Tibial artery (tissue), 4 donors: ENCODE results near the gene MYO1B.

Experiments
- DNase-seq, 2 donors: peaks; one replicate each; pipeline ENCODE4 v3.0.0-alpha.2; 2019
- H3K27ac ChIP-seq, 2 donors: fragments of 200-600 bp; sonication (generic) in 1 of 2; 1 replicate in 1 of 2; 2 replicates in 1 of 2; pipeline ENCODE4 v1.5.1; 2018 to 2019; ENCODE audit warnings: mild to moderate bottlenecking in 1 of 2
- H3K27me3 ChIP-seq, 2 donors: fragments of 200-600 bp; sonication (generic) in 1 of 2; one replicate each; pipeline versions ENCODE4 v1.5.1 to v1.6.0; 2016 to 2019
- H3K36me3 ChIP-seq, 3 donors: fragments of 200-600 bp; sonication (generic) in 2 of 3; one replicate each; pipeline ENCODE4 v1.5.1; 2016 to 2019; ENCODE audit warnings: mild to moderate bottlenecking in 2 of 3
- H3K4me1 ChIP-seq, 4 donors: fragments of 200-600 bp; sonication (generic) in 2 of 4; 1 replicate in 3 of 4; 2 replicates in 1 of 4; pipeline ENCODE4 v1.5.1; 2016 to 2019
- H3K4me3 ChIP-seq, 2 donors: fragments of 200-600 bp; sonication (generic) in 1 of 2; 1 replicate in 1 of 2; 2 replicates in 1 of 2; pipeline ENCODE4 v1.5.1; 2018 to 2019; ENCODE audit warnings: mild to moderate bottlenecking in 2 of 2
- H3K9me3 ChIP-seq, 3 donors: fragments of 200-600 bp; sonication (generic) in 1 of 3; one replicate each; pipeline ENCODE4 v1.5.1; 2016 to 2019
- CTCF ChIP-seq, 2 experiments: fragments of 200-600 bp in 1 of 2; fragments of 450-650 bp in 1 of 2; IDR thresholded peaks; one replicate each; pipeline ENCODE4 v1.5.1; 2017 to 2019; ENCODE audit warnings: antibody characterized with exemption in 2 of 2, mild to moderate bottlenecking in 1 of 2, moderate library complexity in 1 of 2
- intact Hi-C: fragments of 100-400 bp; cut with DNase I; formaldehyde crosslinking; loops from one replicate; pipeline ENCODE4 v1.15.0; 2023; ENCODE audit warnings: low total_unique reads

The MYO1B gene

DNA sequence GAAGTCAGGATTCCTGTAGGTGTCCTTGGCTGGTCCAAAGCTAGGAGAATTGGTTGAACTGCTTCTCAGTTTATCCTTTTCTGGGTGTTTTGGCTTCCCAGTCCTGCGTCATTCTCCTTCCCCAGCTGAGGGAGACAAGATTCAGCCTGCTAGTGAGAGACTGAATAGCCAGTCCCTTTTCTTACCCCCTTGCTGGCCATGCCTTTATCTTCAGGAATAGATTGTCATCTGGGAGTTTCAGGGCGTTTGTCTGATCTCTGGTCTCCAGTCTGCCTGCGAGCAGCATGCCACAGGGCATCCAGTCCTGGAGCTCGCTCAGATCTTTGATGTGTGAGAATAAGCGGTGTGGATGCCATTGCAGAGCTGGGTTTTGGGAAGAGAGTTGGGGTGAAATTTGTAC lies 5.8 kb downstream of the MYO1B start:
- Histone ChIP-seq H3K27ac (no peak overlapping the region), H3K4me1 (peaks cover 0 to 74% (median 27%) of the 10 kb centered on the region in 4 donors), H3K4me3 (no peak overlapping the region), H3K9me3 (no peaks in the 10 kb centered on the region), H3K27me3 (no peaks in the 10 kb centered on the region), H3K36me3 (no peaks in the 10 kb centered on the region)
- DNase-seq: no peak
- TF ChIP-seq CTCF (IDR thresholded peaks at IDR 0.05): no peak
- intact Hi-C loops: no loop called here

DNA sequence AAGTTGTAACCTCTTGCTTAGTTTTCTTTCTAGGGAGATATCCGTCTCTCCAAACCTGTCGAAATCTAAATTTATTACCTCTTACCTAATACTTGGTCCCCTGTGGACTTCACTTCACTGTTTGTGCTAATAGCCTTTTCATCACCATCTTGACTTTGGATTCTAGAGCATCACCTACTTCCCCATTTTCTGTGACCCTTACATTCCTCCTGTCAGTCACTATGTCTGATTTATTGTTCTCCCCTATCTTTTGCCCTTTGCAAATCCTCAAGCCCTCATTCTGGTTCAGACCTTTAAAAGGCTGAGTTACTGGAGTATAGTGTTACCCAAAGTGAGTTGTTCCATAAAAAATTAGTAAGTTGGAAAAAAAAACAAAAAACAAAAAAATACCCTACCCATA lies 7.5 kb downstream of the MYO1B start:
- no peak for TF ChIP-seq CTCF (IDR thresholded peaks at IDR 0.05)
- no peak overlapping the region for H3K27ac ChIP-seq
- no peaks in the 10 kb centered on the region for H3K36me3 ChIP-seq
- intact Hi-C loops: no loop called here
- H3K27me3 ChIP-seq: no peaks in the 10 kb centered on the region
- no peak overlapping the region for H3K4me3 ChIP-seq
- H3K4me1 ChIP-seq: peaks cover 0 to 70% (median 17%) of the 10 kb centered on the region in 4 donors
- no peaks in the 10 kb centered on the region for H3K9me3 ChIP-seq
- no peak for DNase-seq

GRCh38 chr2:191253476-191253875 lies 8.3 kb downstream of the MYO1B start:
- Histone ChIP-seq H3K9me3 (no peaks in the 10 kb centered on the region), H3K27me3 (no peaks in the 10 kb centered on the region), H3K4me1 (peaks cover 0 to 62% (median 13%) of the 10 kb centered on the region in 4 donors), H3K36me3 (no peaks in the 10 kb centered on the region), H3K27ac (no peak overlapping the region), H3K4me3 (no peak overlapping the region)
- no peak for DNase-seq
- TF ChIP-seq CTCF (IDR thresholded peaks at IDR 0.05): no peak
- intact Hi-C loops: no loop called here

GRCh38 chr2:191255271-191255670 lies 10.1 kb downstream of the MYO1B start:
- DNase-seq: no peak

DNA sequence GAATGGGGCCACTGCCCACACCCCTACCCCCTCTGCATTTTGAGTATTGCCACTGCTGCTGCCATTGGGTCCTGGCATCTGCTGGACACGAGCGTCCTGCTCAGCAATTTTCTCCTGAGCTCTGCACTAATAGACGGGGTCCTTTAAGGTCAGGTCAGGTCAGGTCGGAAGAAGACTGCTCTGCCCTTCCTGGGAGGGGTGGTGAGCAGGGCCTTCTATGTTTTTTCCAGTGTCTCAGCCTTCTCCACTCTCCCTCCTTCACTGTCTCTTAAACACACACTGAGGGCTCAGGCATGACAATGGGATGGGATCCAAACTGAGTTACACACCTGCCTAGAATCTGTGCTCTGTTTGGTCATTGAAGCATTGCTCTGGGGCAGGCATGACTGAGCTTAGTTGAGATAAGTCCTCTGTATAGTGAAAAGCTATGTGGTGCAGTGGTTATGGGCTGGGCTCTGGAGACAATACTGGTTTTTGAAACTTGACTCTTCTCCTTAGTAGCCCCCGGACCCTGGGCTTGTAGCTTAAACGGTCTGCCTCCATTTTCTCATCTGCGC lies 10.6 kb downstream of the MYO1B start:
- Histone ChIP-seq H3K4me3 (no peak overlapping the region), H3K27me3 (no peaks in the 10 kb centered on the region), H3K36me3 (no peaks in the 10 kb centered on the region), H3K4me1 (peaks cover 0 to 38% (median 3%) of the 10 kb centered on the region in 4 donors), H3K27ac (no peak overlapping the region), H3K9me3 (no peaks in the 10 kb centered on the region)
- intact Hi-C loops: no loop called here
- no peak for TF ChIP-seq CTCF (IDR thresholded peaks at IDR 0.05)
- DNase-seq: no peak

More at GRCh38 chr2:191255271-191255670, 10.1 kb downstream of the MYO1B start:
- TF ChIP-seq CTCF (IDR thresholded peaks at IDR 0.05): no peak
- no peak overlapping the region for H3K4me3 ChIP-seq
- no peaks in the 10 kb centered on the region for H3K27me3 ChIP-seq
- peaks cover 0 to 44% (median 3%) of the 10 kb centered on the region in 4 donors for H3K4me1 ChIP-seq
- intact Hi-C loops: no loop called here
- no peaks in the 10 kb centered on the region for H3K9me3 ChIP-seq
- no peaks in the 10 kb centered on the region for H3K36me3 ChIP-seq
- H3K27ac ChIP-seq: no peak overlapping the region

- no peak for DNase-seq
- Histone ChIP-seq H3K9me3 (no peaks in the 10 kb centered on the region), H3K36me3 (no peaks in the 10 kb centered on the region), H3K27me3 (no peaks in the 10 kb centered on the region), H3K27ac (no peak overlapping the region), H3K4me3 (no peak overlapping the region), H3K4me1 (peaks cover 0 to 33% (median 6%) of the 10 kb centered on the region in 4 donors)
- TF ChIP-seq CTCF (IDR thresholded peaks at IDR 0.05): no peak
- intact Hi-C loops: no loop called here
These were observed 12.7 kb downstream of the MYO1B start for GRCh38 chr2:191257934-191258333.
